ENCODE results near the gene ITGB8.

DNA sequence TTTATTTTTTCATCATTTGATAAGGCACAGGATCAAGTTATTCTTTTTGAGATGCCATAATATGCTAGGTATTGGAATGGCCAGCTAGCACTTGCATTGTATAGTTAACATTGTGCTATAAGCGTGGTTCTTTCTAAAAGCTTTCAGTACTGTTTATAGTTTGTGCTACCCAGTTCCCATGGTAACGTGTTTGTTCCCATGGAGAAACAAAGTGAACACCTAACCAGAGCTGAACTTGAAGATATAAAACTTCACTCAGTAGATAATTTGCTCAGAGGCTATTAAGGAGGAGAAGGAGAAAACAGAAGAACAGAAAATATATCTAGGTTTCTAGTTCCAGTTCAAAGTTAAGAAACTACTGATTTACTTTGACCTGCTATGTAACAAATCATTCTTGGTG lies 23.6 kb upstream of the ITGB8 start:
- no peak for TF ChIP-seq PATZ1 (CRISPR knock-in tag; IDR thresholded peaks at IDR 0.05; ENCODE audit: borderline replicate concordance)
- TF ChIP-seq ZFP30 (CRISPR knock-in tag; IDR thresholded peaks at IDR 0.05): no peak
- no peak for TF ChIP-seq POU6F1 (CRISPR knock-in tag; IDR thresholded peaks at IDR 0.05; ENCODE audit: borderline replicate concordance, low read depth)
- no peak for TF ChIP-seq OSR1 (CRISPR knock-in tag; IDR thresholded peaks at IDR 0.05)
- TF ChIP-seq RARB (CRISPR knock-in tag; IDR thresholded peaks at IDR 0.05): no peak
- TF ChIP-seq, protein P1, sequence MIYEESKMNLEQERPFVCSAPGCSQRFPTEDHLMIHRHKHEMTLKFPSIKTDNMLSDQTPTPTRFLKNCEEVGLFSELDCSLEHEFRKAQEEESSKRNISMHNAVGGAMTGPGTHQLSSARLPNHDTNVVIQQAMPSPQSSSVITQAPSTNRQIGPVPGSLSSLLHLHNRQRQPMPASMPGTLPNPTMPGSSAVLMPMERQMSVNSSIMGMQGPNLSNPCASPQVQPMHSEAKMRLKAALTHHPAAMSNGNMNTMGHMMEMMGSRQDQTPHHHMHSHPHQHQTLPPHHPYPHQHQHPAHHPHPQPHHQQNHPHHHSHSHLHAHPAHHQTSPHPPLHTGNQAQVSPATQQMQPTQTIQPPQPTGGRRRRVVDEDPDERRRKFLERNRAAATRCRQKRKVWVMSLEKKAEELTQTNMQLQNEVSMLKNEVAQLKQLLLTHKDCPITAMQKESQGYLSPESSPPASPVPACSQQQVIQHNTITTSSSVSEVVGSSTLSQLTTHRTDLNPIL (CRISPR knock-in tag; IDR thresholded peaks at IDR 0.05; ENCODE audit: low read depth): no peak
- no peak for TF ChIP-seq ZC3H10 (CRISPR knock-in tag; IDR thresholded peaks at IDR 0.05)
- TF ChIP-seq ARNTL (CRISPR knock-in tag; IDR thresholded peaks at IDR 0.05; ENCODE audit: borderline replicate concordance, low read depth): no peak
- no peak for TF ChIP-seq ZFP3 (CRISPR knock-in tag; IDR thresholded peaks at IDR 0.05)
- no peak for TF ChIP-seq TCF4 (CRISPR knock-in tag; IDR thresholded peaks at IDR 0.05; ENCODE audit: borderline replicate concordance)
- no peak for TF ChIP-seq CSDC2 (CRISPR knock-in tag; IDR thresholded peaks at IDR 0.05)
- no peak for TF ChIP-seq GLIS3 (CRISPR knock-in tag; IDR thresholded peaks at IDR 0.05)
- TF ChIP-seq, protein P2, sequence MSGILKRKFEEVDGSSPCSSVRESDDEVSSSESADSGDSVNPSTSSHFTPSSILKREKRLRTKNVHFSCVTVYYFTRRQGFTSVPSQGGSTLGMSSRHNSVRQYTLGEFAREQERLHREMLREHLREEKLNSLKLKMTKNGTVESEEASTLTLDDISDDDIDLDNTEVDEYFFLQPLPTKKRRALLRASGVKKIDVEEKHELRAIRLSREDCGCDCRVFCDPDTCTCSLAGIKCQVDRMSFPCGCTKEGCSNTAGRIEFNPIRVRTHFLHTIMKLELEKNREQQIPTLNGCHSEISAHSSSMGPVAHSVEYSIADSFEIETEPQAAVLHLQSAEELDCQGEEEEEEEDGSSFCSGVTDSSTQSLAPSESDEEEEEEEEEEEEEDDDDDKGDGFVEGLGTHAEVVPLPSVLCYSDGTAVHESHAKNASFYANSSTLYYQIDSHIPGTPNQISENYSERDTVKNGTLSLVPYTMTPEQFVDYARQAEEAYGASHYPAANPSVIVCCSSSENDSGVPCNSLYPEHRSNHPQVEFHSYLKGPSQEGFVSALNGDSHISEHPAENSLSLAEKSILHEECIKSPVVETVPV (CRISPR knock-in tag; IDR thresholded peaks at IDR 0.05): no peak
